GM21423 (cell line): ENCODE results near the gene RSPH6A.
"Not testable (repeated sequence)": the region's sequence is repeated elsewhere in the genome, so short reads cannot be mapped to it uniquely, and the experiment has no call there.

ENCODE experiments used
- ATAC-seq: cut with Tn5 transposase; IDR thresholded peaks from one replicate; pipeline ENCODE4 v1.9.1; 2021; ENCODE audit warnings: mild to moderate bottlenecking, moderate library complexity; ENCODE audit not compliant: unreplicated experiment

RSPH6A gene

DNA sequence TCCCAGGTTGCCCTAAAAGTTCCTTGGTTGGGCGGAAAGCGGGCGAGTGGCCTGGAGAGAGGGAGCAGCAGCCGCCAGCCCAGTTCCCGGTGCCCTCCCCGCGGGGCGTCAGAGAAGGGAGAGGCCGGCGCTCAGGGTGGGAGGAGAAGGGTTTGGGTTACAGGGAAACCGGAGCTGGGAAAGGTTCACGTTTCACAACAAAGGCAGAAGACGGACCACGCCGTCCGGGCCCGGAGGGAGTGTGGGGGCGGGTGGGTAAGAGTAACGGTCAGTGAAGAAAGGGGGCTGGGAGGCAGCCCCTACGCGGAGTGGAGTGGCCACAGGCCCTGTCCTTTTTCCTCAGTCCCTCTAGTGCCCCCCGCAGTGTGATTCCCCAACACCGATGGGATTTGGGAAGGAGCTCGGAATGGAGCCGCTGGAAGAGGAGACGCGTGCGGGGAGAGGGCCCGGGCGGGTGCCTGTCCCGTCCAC is 47.7 kb downstream of the RSPH6A start:
- no peak for ATAC-seq

- ATAC-seq = no peak
These were observed 48.2 kb downstream of the RSPH6A start for GRCh38 chr19:45766869-45767346.

- no peak for ATAC-seq
These were observed 48.7 kb downstream of the RSPH6A start for GRCh38 chr19:45766296-45766868.

GRCh38 chr19:45765702-45766295 is 49.3 kb downstream of the RSPH6A start:
- no peak for ATAC-seq

- no peak for ATAC-seq
These were observed 50.0 kb downstream of the RSPH6A start for GRCh38 chr19:45764945-45765701.

- no peak for ATAC-seq
These were observed 50.6 kb downstream of the RSPH6A start for GRCh38 chr19:45764475-45764874.

GRCh38 chr19:45763691-45764294 is 51.3 kb downstream of the RSPH6A start:
- ATAC-seq = no peak

DNA sequence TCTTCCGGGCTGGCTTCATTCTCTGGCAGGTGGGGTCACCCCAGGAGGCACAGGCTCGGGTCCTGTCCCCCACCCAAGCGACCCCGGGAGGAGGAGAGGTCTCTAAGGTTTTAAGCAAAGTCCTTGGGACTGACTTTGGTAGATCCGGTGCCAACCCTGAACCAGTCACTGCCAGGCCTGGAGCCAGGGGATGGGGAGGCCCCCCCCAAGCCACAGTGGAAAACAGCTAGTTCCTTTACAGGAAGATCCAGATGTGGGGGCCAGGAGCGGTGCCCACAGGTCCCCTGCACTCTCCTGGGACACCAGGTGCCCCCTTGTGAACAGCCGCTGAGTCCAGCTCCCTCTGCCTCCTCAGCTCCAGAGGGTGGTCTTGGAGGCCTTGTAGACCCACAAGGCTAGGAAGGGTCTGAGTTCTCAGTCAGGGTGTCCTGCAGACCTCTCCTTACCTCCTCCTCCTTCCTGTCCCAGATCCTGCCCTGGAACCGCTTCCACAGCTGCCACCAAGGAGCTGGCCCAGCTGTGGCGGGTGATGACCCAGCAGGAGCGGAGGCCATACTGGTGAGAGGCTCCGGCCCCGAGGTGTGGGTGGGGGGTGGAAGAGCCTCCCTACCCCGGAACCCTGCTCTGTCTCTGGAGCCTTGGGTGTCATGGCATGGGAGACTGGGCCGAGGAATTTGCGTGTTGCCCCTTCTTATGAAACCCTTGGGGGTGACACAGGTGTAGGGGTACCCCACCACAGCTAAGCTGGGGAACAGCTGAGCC is 52.1 kb downstream of the RSPH6A start:
- no peak for ATAC-seq

DNA sequence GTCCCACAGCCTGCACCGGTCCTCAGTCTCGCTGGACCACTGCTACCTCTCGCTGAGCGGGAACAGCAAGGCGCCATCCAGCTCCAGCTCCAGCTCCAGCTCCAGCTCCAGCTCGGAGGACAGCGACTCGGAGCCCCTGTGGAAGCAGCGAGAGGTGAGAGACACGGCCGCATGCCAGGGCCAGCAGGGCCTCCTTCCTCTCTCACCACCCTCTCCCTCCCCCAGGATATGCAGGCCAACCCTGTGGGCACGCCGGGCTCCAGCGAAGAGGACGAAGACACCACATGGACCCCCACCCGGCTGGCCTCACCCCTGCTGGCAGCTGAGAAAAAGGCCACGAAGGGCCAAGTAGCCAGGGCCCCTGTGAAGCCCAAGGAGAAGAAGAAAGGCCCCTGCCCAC is 53.4 kb downstream of the RSPH6A start:
- no peak for ATAC-seq

DNA sequence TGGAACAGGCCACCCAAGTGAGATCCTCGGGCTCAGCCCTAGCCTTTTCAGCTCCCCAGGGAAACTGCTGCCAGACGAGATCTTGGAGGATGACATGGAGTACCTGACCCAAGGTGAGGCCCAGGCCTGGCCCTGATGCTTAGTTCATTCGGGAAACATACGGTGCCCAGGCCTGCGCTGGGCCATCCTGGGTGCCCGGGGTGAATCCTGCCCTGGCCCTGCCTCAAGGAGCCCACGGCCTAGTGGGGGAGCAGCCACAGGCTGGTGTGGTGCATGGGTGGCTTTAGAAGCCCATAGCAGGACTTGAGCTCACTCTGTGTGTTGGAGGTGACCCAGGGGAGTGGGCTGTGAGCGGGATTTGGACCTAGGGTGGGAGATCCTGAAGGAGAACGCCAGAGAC is 56.2 kb downstream of the RSPH6A start:
- no peak for ATAC-seq

DNA sequence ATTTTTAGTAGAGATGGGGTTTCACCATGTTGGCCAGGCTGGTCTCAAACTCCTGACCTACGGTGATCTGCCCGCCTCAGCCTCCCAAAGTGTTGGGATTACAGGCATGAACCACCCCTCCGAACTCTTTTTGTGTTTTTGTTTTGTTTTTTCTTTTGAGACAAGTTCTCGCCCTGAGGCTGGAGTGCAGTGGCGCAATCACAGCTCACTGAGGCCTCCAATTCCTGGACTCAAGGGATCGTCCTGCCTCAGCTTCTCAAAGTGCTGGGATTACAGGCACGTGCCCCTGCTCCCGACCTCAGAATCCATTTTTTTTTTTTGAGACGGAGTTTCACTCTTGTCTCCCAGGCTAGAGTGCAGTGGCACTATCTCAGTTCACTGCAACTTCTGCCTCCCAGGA is 57.4 kb downstream of the RSPH6A start:
- ATAC-seq = no peak

DNA sequence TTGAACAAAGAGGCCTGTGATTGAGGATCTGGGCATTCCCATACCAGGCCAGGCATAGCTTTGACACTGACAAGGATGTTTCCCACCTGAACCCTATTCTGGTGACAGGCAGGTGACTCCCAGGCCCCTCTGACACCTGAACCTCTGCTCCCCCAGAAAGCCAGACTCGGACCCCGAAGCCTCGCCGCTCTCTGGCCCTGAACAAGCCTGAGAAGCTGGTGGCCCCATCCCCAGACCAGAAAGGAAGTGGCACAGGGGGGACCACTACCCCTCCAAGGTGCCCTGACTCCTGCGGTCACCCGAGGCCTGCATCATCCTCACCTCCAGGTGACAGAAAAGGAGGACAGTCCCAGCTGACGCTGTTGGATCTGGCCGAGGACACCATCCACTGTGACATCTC is 60.8 kb downstream of the RSPH6A start:
- ATAC-seq = no peak

DNA sequence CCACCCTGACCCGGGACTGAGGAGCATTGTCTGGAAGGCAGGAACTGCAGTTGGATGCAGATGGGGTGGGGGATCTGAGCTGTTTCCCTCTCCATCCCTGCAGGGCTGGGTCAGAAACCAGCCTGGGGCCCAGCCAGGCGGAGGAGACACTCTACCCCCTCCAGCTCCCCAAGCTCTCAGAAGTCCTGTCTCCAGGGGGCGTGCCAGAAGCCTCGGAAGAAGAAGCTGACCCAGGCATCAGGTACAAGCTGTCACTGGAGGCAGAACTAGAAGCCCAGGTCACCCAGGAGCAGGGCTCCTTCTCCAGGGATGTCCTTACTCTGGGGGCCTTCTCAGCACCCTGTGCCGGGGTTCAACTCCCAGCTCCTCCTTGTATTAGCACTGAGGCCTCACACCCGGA is 61.6 kb downstream of the RSPH6A start:
- no peak for ATAC-seq

DNA sequence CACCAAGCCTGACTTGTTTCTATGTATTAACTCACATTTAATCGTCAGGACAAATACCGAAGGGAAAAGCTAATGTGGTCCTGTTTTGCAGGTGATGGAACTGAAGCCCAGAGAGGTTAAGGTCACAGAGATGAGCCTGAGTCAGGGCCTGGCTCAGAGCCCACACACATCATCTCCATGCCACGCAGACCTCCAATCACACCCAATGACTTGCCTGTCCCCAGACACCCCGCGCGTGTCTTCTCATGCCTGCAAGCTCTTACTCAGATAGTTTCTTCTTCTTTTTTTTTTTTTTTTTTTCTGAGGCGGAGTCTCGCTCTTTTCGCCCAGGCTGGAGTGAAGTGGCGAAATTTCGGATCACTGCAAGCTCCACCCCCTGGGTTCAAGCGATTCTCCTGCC is 62.5 kb downstream of the RSPH6A start:
- no peak for ATAC-seq

- not testable (repeated sequence) for ATAC-seq
These were observed 63.6 kb downstream of the RSPH6A start for GRCh38 chr19:45751483-45751882.

DNA sequence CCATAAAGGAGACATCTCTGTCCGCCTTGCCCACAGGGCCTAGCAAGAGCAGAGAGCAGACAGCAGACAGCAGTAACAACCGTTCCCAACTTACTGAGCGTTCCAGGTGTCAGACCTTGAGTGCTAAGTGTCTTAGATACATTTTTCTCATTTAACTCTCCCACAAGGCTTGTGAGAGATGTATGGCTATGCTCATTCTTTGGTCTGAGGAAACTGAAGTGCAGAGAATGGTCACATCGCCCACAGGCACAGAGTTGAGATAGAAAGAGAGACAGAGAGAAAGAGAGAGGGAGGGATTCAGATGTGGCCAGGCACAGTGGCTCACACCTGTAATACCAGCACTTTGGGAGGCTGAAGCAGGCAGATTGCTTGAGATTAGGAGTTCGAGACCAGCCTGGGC is 67.6 kb downstream of the RSPH6A start:
- no peak for ATAC-seq

DNA sequence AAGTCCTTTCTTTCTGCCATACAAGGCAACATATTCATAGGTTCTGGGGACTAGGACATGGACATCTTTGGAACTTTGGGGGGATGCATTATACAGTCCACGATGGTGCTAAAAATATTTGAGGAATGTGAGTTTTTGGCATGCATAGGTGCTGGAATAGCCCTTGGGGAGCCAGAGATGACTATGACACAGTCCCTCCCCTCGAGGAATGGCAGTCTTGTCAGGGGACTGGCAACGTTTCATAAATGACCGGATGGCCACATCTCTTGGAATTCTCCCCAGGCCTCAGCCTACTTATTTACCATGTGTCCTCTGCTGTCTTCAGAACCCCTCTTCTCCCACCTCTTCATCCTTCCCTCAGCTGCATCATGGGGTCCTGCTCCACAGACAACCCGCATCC is 68.2 kb downstream of the RSPH6A start:
- ATAC-seq = no peak
